Immature natural killer cell (primary cell): Measurements from ENCODE around the gene FIBCD1. TPM values are rescaled to one million over a fixed set of nuclear protein-coding genes. Genes with fewer than 3 reads are reported as not detected.
"Not testable (repeated sequence)": the region's sequence is repeated elsewhere in the genome, so short reads cannot be mapped to it uniquely, and the experiment has no call there.

ENCODE experiments used
- DNase-seq, 3 donors: peaks; one replicate each; pipeline ENCODE4 v3.0.0; 2022; ENCODE audit warnings: mixed read lengths in 1 of 3
- H3K27ac Mint-ChIP-seq, 6 donors: one replicate each; pipeline ENCODE4 v1.8.0; 2020; ENCODE audit warnings: mixed read lengths in 6 of 6, mild to moderate bottlenecking in 5 of 6, inconsistent platforms in 4 of 6, moderate library complexity in 3 of 6
- H3K27me3 Mint-ChIP-seq, 3 donors: one replicate each; pipeline ENCODE4 v1.8.0; 2020 to 2021; ENCODE audit warnings: low read depth in 3 of 3, mild to moderate bottlenecking in 3 of 3, mixed read lengths in 3 of 3, moderate library complexity in 3 of 3, inconsistent platforms in 1 of 3
- H3K36me3 Mint-ChIP-seq, 3 donors: one replicate each; pipeline ENCODE4 v1.8.0; 2020; ENCODE audit warnings: mixed read lengths in 3 of 3, inconsistent platforms in 2 of 3, mild to moderate bottlenecking in 2 of 3
- H3K4me1 Mint-ChIP-seq, 2 donors: one replicate each; pipeline ENCODE4 v1.8.0; 2020; ENCODE audit warnings: inconsistent platforms in 2 of 2, mild to moderate bottlenecking in 2 of 2, mixed read lengths in 2 of 2, moderate library complexity in 1 of 2
- H3K4me3 Mint-ChIP-seq, 5 donors: one replicate each; pipeline ENCODE4 v1.8.0; 2020; ENCODE audit warnings: mild to moderate bottlenecking in 5 of 5, mixed read lengths in 5 of 5, inconsistent platforms in 3 of 5, moderate library complexity in 3 of 5
- H3K9me3 Mint-ChIP-seq, 6 donors: one replicate each; pipeline ENCODE4 v1.8.0; 2020; ENCODE audit warnings: mild to moderate bottlenecking in 6 of 6, mixed read lengths in 6 of 6, inconsistent platforms in 4 of 6, moderate library complexity in 3 of 6
- polyA plus RNA-seq, 3 donors: library from polyadenylated mRNA; unstranded; fragments of 300-500 nt; fragmentation: Illumina TruSeq; gene quantifications; one replicate each; pipeline ENCODE4 v1.2.3, GENCODE V29; 2021

The FIBCD1 gene
- polyA plus RNA-seq, 3 donors from 2014 or later = not detected

GRCh38 chr9:130912932-130913598 lies 26.0 kb downstream of the FIBCD1 start:
- no peak overlapping the region for H3K4me3 Mint-ChIP-seq
- H3K27ac Mint-ChIP-seq = no peak overlapping the region
- peaks cover 0 to 2% (median 0%) of the 10 kb centered on the region in 3 donors for H3K27me3 Mint-ChIP-seq
- no peak for DNase-seq
- H3K9me3 Mint-ChIP-seq = no peaks in the 10 kb centered on the region
- H3K4me1 Mint-ChIP-seq = no peaks in the 10 kb centered on the region
- H3K36me3 Mint-ChIP-seq = no peaks in the 10 kb centered on the region

- no peaks in the 10 kb centered on the region for H3K9me3 Mint-ChIP-seq
- peak overlapping the region in 1 of 5 donors; percentile 25 for H3K4me3 Mint-ChIP-seq
- no peaks in the 10 kb centered on the region for H3K4me1 Mint-ChIP-seq
- H3K36me3 Mint-ChIP-seq = no peaks in the 10 kb centered on the region
- H3K27me3 Mint-ChIP-seq = peaks cover 0 to 2% (median 0%) of the 10 kb centered on the region in 3 donors
- no peak for DNase-seq
- no peak overlapping the region for H3K27ac Mint-ChIP-seq
Observed at GRCh38 chr9:130911254-130912049, 27.6 kb downstream of the FIBCD1 start.

GRCh38 chr9:130910670-130911069 lies 28.4 kb downstream of the FIBCD1 start:
- not testable (repeated sequence) for H3K9me3 Mint-ChIP-seq, DNase-seq, H3K27ac Mint-ChIP-seq, H3K4me1 Mint-ChIP-seq, H3K27me3 Mint-ChIP-seq, H3K36me3 Mint-ChIP-seq
- H3K4me3 Mint-ChIP-seq = peak overlapping the region in 1 of 5 donors; percentile 25

GRCh38 chr9:130910041-130910440 lies 29.0 kb downstream of the FIBCD1 start:
- not testable (repeated sequence) for H3K27me3 Mint-ChIP-seq, H3K27ac Mint-ChIP-seq, DNase-seq, H3K4me1 Mint-ChIP-seq, H3K36me3 Mint-ChIP-seq, H3K4me3 Mint-ChIP-seq, H3K9me3 Mint-ChIP-seq

GRCh38 chr9:130908878-130909355 lies 30.1 kb downstream of the FIBCD1 start:
- Mint-ChIP-seq H3K36me3 (no peaks in the 10 kb centered on the region), H3K4me3 (no peak overlapping the region), H3K9me3 (no peaks in the 10 kb centered on the region), H3K27ac (no peak overlapping the region), H3K27me3 (peaks cover 0 to 2% (median 0%) of the 10 kb centered on the region in 3 donors), H3K4me1 (no peaks in the 10 kb centered on the region)
- no peak for DNase-seq

- Mint-ChIP-seq H3K4me1 (no peaks in the 10 kb centered on the region), H3K27ac (no peak overlapping the region), H3K36me3 (no peaks in the 10 kb centered on the region), H3K27me3 (peaks cover 0 to 2% (median 0%) of the 10 kb centered on the region in 3 donors), H3K9me3 (no peaks in the 10 kb centered on the region), H3K4me3 (no peak overlapping the region)
- DNase-seq = no peak
Observed at GRCh38 chr9:130908146-130908877, 30.7 kb downstream of the FIBCD1 start.

- Mint-ChIP-seq H3K27me3 (peaks cover 0 to 2% (median 0%) of the 10 kb centered on the region in 3 donors), H3K36me3 (no peaks in the 10 kb centered on the region), H3K27ac (no peak overlapping the region), H3K4me1 (no peaks in the 10 kb centered on the region), H3K4me3 (no peak overlapping the region), H3K9me3 (no peaks in the 10 kb centered on the region)
- DNase-seq = no peak
Observed at GRCh38 chr9:130906735-130907416, 32.2 kb downstream of the FIBCD1 start.

- no peak overlapping the region for H3K27ac Mint-ChIP-seq
Observed at GRCh38 chr9:130905902-130906734, 32.9 kb downstream of the FIBCD1 start.

GRCh38 chr9:130905125-130905901 lies 33.7 kb downstream of the FIBCD1 start:
- Mint-ChIP-seq H3K9me3 (no peaks in the 10 kb centered on the region), H3K4me3 (no peak overlapping the region), H3K4me1 (no peaks in the 10 kb centered on the region), H3K27ac (no peak overlapping the region), H3K36me3 (no peaks in the 10 kb centered on the region), H3K27me3 (peaks cover 0 to 1% (median 0%) of the 10 kb centered on the region in 3 donors)
- no peak for DNase-seq

More at GRCh38 chr9:130905902-130906734, 32.9 kb downstream of the FIBCD1 start:
- no peak for DNase-seq
- Mint-ChIP-seq H3K27me3 (peaks cover 0 to 1% (median 0%) of the 10 kb centered on the region in 3 donors), H3K4me1 (no peaks in the 10 kb centered on the region), H3K4me3 (no peak overlapping the region), H3K9me3 (no peaks in the 10 kb centered on the region), H3K36me3 (no peaks in the 10 kb centered on the region)

GRCh38 chr9:130904070-130905044 lies 34.7 kb downstream of the FIBCD1 start:
- Mint-ChIP-seq H3K36me3 (no peaks in the 10 kb centered on the region), H3K4me3 (no peak overlapping the region), H3K27ac (no peak overlapping the region), H3K9me3 (no peaks in the 10 kb centered on the region), H3K27me3 (peaks cover 0 to 1% (median 0%) of the 10 kb centered on the region in 3 donors), H3K4me1 (no peaks in the 10 kb centered on the region)
- DNase-seq = no peak

- Mint-ChIP-seq H3K9me3 (no peaks in the 10 kb centered on the region), H3K27me3 (peaks cover 0 to 1% (median 0%) of the 10 kb centered on the region in 3 donors), H3K4me3 (no peak overlapping the region), H3K27ac (no peak overlapping the region), H3K36me3 (no peaks in the 10 kb centered on the region), H3K4me1 (no peaks in the 10 kb centered on the region)
- no peak for DNase-seq
Observed at GRCh38 chr9:130903194-130904069, 35.6 kb downstream of the FIBCD1 start.
